ENCODE results near the gene ILF3. TPM values are rescaled to one million over a fixed set of nuclear protein-coding genes. Genes with fewer than 3 reads are reported as not detected.

The ILF3 gene
- total and polyA plus RNA-seq, 12 donors, result 75.0 to 254 (median 184) TPM

DNA sequence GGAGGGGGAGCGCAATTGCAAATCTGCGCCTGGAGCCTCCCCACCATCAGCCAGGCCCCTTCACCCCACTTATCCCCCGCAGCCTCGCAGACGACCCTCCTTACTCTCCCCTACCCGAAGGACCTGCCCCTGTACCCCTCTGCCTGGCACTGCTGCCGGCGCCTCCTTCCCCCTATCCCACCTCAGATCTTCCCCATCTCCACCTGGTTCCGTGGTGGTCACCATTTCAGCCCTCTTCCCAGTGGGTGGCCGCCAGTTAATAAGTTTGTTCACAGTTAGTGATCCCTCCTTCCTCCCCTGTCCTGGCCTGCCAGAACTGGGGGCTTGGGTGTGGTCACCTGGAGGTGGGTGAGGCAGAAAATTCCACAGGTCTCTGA, 28.4 kb upstream of the ILF3 start:
- Histone ChIP-seq H3K9me3 (replicated peaks in 1 of 3) (no peaks in the 10 kb centered on the region), H3K36me3 (replicated peaks in 1 of 2) (peaks cover 0 to 26% of the 10 kb centered on the region in 2 donors), H3K27me3 (no peaks in the 10 kb centered on the region), H3K4me3 (peak overlapping the region in 2 of 4 donors; percentile 23 to 57), H3K27ac (peak overlapping the region in 2 of 5 donors; percentile 65 to 73), H3K4me1 (replicated peaks in 1 of 2) (peaks cover 12 to 15% of the 10 kb centered on the region in 2 donors)
- intact Hi-C loops (cut with DNase I), result no loop called here
- WGBS, 4 donors, result 37 to 57% (median 44%) methylated on average over 8 to 10 of the region's 10 CpGs
- DNase-seq, result no peak
- no peak for TF ChIP-seq POLR2A (IDR thresholded peaks at IDR 0.05)
- TF ChIP-seq, protein P1, sequence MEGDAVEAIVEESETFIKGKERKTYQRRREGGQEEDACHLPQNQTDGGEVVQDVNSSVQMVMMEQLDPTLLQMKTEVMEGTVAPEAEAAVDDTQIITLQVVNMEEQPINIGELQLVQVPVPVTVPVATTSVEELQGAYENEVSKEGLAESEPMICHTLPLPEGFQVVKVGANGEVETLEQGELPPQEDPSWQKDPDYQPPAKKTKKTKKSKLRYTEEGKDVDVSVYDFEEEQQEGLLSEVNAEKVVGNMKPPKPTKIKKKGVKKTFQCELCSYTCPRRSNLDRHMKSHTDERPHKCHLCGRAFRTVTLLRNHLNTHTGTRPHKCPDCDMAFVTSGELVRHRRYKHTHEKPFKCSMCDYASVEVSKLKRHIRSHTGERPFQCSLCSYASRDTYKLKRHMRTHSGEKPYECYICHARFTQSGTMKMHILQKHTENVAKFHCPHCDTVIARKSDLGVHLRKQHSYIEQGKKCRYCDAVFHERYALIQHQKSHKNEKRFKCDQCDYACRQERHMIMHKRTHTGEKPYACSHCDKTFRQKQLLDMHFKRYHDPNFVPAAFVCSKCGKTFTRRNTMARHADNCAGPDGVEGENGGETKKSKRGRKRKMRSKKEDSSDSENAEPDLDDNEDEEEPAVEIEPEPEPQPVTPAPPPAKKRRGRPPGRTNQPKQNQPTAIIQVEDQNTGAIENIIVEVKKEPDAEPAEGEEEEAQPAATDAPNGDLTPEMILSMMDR (IDR thresholded peaks at IDR 0.05), result no peak

DNA sequence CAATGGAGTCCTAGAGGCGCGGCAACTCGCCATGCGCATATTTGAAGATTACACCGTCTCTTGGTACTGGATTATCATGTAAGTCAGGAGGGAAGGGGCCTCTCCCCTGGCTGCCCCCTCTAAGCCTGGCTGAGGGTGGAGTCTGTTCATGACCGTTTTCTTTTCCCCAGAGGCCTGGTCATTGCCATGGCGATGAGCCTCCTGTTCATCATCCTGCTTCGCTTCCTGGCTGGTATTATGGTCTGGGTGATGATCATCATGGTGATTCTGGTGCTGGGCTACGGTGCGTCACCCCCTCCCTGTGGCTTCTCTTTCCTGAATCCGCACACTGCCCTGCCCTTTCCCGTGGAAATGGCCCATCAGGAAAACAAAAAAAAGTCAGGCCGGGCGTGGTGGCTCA, 22.3 kb upstream of the ILF3 start:
- WGBS, 4 donors, result 83 to 91% (median 85%) methylated on average over 13 to 14 of the region's 14 CpGs
- intact Hi-C loops (cut with DNase I), result loop anchor here in 1 of 2 donors (2.0 kb wide), 1 partner anchor 17 kb away; no protein-coding TSS in a partner anchor
- Histone ChIP-seq H3K27ac (no peak overlapping the region), H3K4me3 (no peak overlapping the region), H3K27me3 (no peaks in the 10 kb centered on the region), H3K9me3 (replicated peaks in 1 of 3) (no peaks in the 10 kb centered on the region), H3K4me1 (replicated peaks in 1 of 2) (peaks cover 0 to 6% of the 10 kb centered on the region in 2 donors), H3K36me3 (replicated peaks in 1 of 2) (peaks cover 0 to 73% of the 10 kb centered on the region in 2 donors)
- TF ChIP-seq, protein P1 (IDR thresholded peaks at IDR 0.05), result no peak
- TF ChIP-seq POLR2A (IDR thresholded peaks at IDR 0.05), result no peak
- no peak for DNase-seq

DNA sequence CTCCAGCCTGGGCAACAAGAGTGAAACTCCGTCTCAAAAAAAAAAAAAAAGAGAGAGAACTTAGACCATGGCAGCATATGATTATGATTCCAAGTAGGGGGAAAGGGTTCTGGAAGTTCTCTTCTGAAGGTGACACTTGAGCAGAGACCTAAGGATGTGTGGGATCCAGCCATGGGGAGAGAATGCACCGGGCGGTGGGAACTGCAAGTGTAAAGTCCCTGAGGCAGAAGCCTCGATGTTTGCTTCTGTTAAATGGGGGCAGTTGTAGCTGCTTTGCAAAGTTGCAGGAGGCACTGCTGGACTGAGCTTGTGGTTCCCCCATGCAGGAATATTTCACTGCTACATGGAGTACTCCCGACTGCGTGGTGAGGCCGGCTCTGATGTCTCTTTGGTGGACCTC, 19.7 kb upstream of the ILF3 start:
- intact Hi-C loops (cut with DNase I), result no loop called here
- TF ChIP-seq, protein P1 (IDR thresholded peaks at IDR 0.05), result no peak
- no peak for TF ChIP-seq POLR2A (IDR thresholded peaks at IDR 0.05)
- H3K36me3 ChIP-seq (replicated peaks in 1 of 2), result peaks cover 0 to 82% of the 10 kb centered on the region in 2 donors

DNA sequence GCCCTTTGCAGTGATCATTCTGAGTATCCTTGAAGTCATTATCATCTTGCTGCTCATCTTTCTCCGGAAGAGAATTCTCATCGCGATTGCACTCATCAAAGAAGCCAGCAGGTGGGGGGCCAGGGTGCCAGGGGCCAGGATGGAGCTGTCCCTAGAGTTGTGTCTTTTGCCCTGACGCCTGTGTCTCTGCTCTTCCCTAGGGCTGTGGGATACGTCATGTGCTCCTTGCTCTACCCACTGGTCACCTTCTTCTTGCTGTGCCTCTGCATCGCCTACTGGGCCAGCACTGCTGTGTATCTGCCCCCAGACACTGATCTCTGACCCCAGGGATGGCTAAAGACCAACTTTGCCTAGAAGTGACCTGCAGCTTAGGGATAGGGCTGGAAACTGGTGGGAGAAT, 19.2 kb upstream of the ILF3 start:
- Histone ChIP-seq H3K4me1 (replicated peaks in 1 of 2) (peaks cover 0 to 6% of the 10 kb centered on the region in 2 donors), H3K36me3 (replicated peaks in 1 of 2) (peaks cover 0 to 78% of the 10 kb centered on the region in 2 donors), H3K27me3 (no peaks in the 10 kb centered on the region), H3K27ac (no peak overlapping the region), H3K9me3 (replicated peaks in 1 of 3) (no peaks in the 10 kb centered on the region), H3K4me3 (no peak overlapping the region)
- 63 to 76% (median 72%) methylated on average over 6 of the region's 6 CpGs for WGBS, 4 donors
- intact Hi-C loops (cut with DNase I), result no loop called here
- TF ChIP-seq, protein P1 (IDR thresholded peaks at IDR 0.05), result no peak
- TF ChIP-seq POLR2A (IDR thresholded peaks at IDR 0.05), result no peak
- DNase-seq, result no peak

More for the DNA sequence above, 19.7 kb upstream of the ILF3 start:
- Histone ChIP-seq H3K27me3 (no peaks in the 10 kb centered on the region), H3K4me1 (replicated peaks in 1 of 2) (peaks cover 0 to 6% of the 10 kb centered on the region in 2 donors), H3K4me3 (no peak overlapping the region), H3K27ac (no peak overlapping the region), H3K9me3 (replicated peaks in 1 of 3) (no peaks in the 10 kb centered on the region)
- WGBS, 4 donors, result 76 to 84% (median 79%) methylated on average over 4 to 7 of the region's 7 CpGs
- DNase-seq, result no peak

Measured in adrenal gland (tissue), 12 donors.